HG03103 (cell line): ENCODE data around the gene NSD1.

Experiments used
- ATAC-seq: cut with Tn5 transposase; IDR thresholded peaks from one replicate; pipeline ENCODE4 v1.9.1; 2021; ENCODE audit warnings: low read depth; ENCODE audit not compliant: unreplicated experiment

Gene NSD1

GRCh38 chr5:177269232-177269895, 135.8 kb downstream of the NSD1 start:
- no peak for ATAC-seq

GRCh38 chr5:177269976-177270375, 136.4 kb downstream of the NSD1 start:
- ATAC-seq = no peak

- ATAC-seq = no peak
These were observed 137.1 kb downstream of the NSD1 start for GRCh38 chr5:177270653-177271052.

GRCh38 chr5:177271113-177271512, 137.5 kb downstream of the NSD1 start:
- ATAC-seq = no peak

- ATAC-seq = no peak
These were observed 142.3 kb downstream of the NSD1 start for GRCh38 chr5:177275883-177276282.

- ATAC-seq = no peak
These were observed 143.3 kb downstream of the NSD1 start for GRCh38 chr5:177276886-177277285.

- no peak for ATAC-seq
These were observed 154.6 kb downstream of the NSD1 start for GRCh38 chr5:177288191-177288590.

GRCh38 chr5:177290816-177291596, 157.4 kb downstream of the NSD1 start:
- no peak for ATAC-seq

GRCh38 chr5:177291735-177292134, 158.2 kb downstream of the NSD1 start:
- no peak for ATAC-seq

- no peak for ATAC-seq
These were observed 160.4 kb downstream of the NSD1 start for GRCh38 chr5:177293819-177294581.

- no peak for ATAC-seq
These were observed 161.1 kb downstream of the NSD1 start for GRCh38 chr5:177294632-177295031.

GRCh38 chr5:177295924-177296323, 162.4 kb downstream of the NSD1 start:
- ATAC-seq = no peak

GRCh38 chr5:177296581-177296980, 163.0 kb downstream of the NSD1 start:
- ATAC-seq = no peak

GRCh38 chr5:177297922-177298321, 164.3 kb downstream of the NSD1 start:
- no peak for ATAC-seq

- no peak for ATAC-seq
These were observed 166.1 kb downstream of the NSD1 start for GRCh38 chr5:177299697-177300096.

- peak; percentile 49 for ATAC-seq
These were observed 166.8 kb downstream of the NSD1 start for GRCh38 chr5:177300236-177300880.

GRCh38 chr5:177300951-177301350, 167.4 kb downstream of the NSD1 start:
- ATAC-seq = no peak

- ATAC-seq = no peak
These were observed 168.1 kb downstream of the NSD1 start for GRCh38 chr5:177301503-177302165.

- ATAC-seq = no peak
These were observed 169.0 kb downstream of the NSD1 start for GRCh38 chr5:177302354-177303110.
